ENCODE results near the gene ZNF688. TPM values are rescaled to one million over a fixed set of nuclear protein-coding genes. Genes with fewer than 3 reads are reported as not detected.

Gene ZNF688
- total RNA-seq, 1 experiment from 2014 or later: 3.6 TPM

- ChIA-PET RAD21 (ENCODE audit: low non-redundant PET in 1 of 2, low total read pairs in 2 of 2, uncharacterized antibody in 2 of 2, unreplicated experiment in 2 of 2) (no interaction called here), POLR2A (no interaction called here), CTCF (no interaction called here)
- no peak overlapping the region for H3K9ac ChIP-seq (ENCODE audit: low read length)
- peaks cover 4% of the 10 kb centered on the region in 2 experiments; a peak in 2 of 4 replicates for H3K36me3 ChIP-seq (ENCODE audit: control insufficient read depth in 1 of 2, insufficient read depth in 2 of 2, low read length in 2 of 2)
- H3K4me3 ChIP-seq (replicated peaks in 1 of 2; ENCODE audit: low read depth in 1 of 2, low read length in 2 of 2): no peak overlapping the region
- H3K9me3 ChIP-seq (ENCODE audit: control insufficient read depth in 1 of 2, insufficient read depth in 1 of 2, low read depth in 1 of 2, low read length in 2 of 2): no peaks in the 10 kb centered on the region
- H3K9me2 ChIP-seq (ENCODE audit: insufficient read depth): no peaks in the 10 kb centered on the region
- peaks cover 14% of the 10 kb centered on the region; the same call in 1 of the 2 replicates for H3K79me2 ChIP-seq (ENCODE audit: insufficient read depth, low read length)
- no TSS peak for BruUV-seq (replicated peaks)
- ATAC-seq (no peak), DNase-seq (ENCODE audit: low read depth, low spot score) (no peak)
- H3K4me1 ChIP-seq (ENCODE audit: control insufficient read depth in 1 of 2, insufficient read depth in 2 of 2, low read length in 2 of 2): peaks cover 10 to 21% of the 10 kb centered on the region in 2 experiments
- intact Hi-C loops (cut with micrococcal nuclease): no loop called here
- TF ChIP-seq POLR2A (IDR thresholded peaks at IDR 0.05; ENCODE audit: borderline replicate concordance, extremely low read depth, insufficient read depth, insufficient read length) (no peak), YY1 (IDR thresholded peaks at IDR 0.05; ENCODE audit: extremely low read depth, insufficient replicate concordance, low read depth, low read length) (no peak), ZBTB33 (IDR thresholded peaks at IDR 0.05; ENCODE audit: extremely low read depth, insufficient replicate concordance, low read length) (no peak), CBX3 (IDR thresholded peaks at IDR 0.05; ENCODE audit: low read depth) (no peak), REST (IDR thresholded peaks at IDR 0.05; ENCODE audit: low read depth) (no peak), ELF1 (IDR thresholded peaks at IDR 0.05; ENCODE audit: borderline replicate concordance, low read depth) (no peak)
- no peaks in the 10 kb centered on the region for H4K20me1 ChIP-seq (ENCODE audit: insufficient read depth)
- H2AFZ ChIP-seq (ENCODE audit: low read depth, low read length, poor library complexity, severe bottlenecking): no peak overlapping the region
- H3K27me3 ChIP-seq (ENCODE audit: insufficient read depth, low read length): no peaks in the 10 kb centered on the region
- no peak overlapping the region for H3K4me2 ChIP-seq (ENCODE audit: low read length)
- no peak overlapping the region for H3K27ac ChIP-seq (ENCODE audit: low read depth, low read length)
These were observed 15.4 kb downstream of the ZNF688 start for GRCh38 chr16:30556125-30556473.

All from HCT116 (cell line).